Omental fat pad (tissue), 4 donors: ENCODE measurements around the gene OR10H5. TPM values are rescaled to one million over a fixed set of nuclear protein-coding genes. Genes with fewer than 3 reads are reported as not detected.
"Not testable (repeated sequence)": the region's sequence is repeated elsewhere in the genome, so short reads cannot be mapped to it uniquely, and the experiment has no call there.

Source experiments
- ATAC-seq: fragments of 150-250 bp; one replicate; pipeline ENCODE4 v1.9.1; 2016; ENCODE audit warnings: mild to moderate bottlenecking, moderate library complexity; ENCODE audit not compliant: low FRiP score
- DNase-seq: peaks from one replicate; pipeline ENCODE4 v3.0.0-alpha.2; 2019; ENCODE audit warnings: low spot score
- CTCF ChIP-seq, 3 donors: fragments of 450-650 bp; IDR thresholded peaks; one replicate each; pipeline ENCODE4 v1.5.1; 2016 to 2017; ENCODE audit warnings: antibody characterized with exemption in 3 of 3, mild to moderate bottlenecking in 3 of 3, moderate library complexity in 2 of 3
- total RNA-seq, 4 donors: library from RNA; depleted of rRNA; stranded (reverse); fragments of >200 nt; gene quantifications; one replicate each; pipeline ENCODE4 v1.1.0, GENCODE V29; 2016

The OR10H5 gene
- total RNA-seq, 4 donors from 2014 or later = not detected

- ATAC-seq (no peak), DNase-seq (no peak)
- no peak for TF ChIP-seq CTCF (IDR thresholded peaks at IDR 0.05)
Measured at GRCh38 chr19:15812060-15812722, 24.7 kb downstream of the OR10H5 start.

- no peak for DNase-seq
- no peak for ATAC-seq
- TF ChIP-seq CTCF (IDR thresholded peaks at IDR 0.05) = no peak
Measured at GRCh38 chr19:15813916-15814315, 26.5 kb downstream of the OR10H5 start.

GRCh38 chr19:15815306-15815705 is 27.8 kb downstream of the OR10H5 start, which contains the start of gene OR10H1:
Gene OR10H1 (minus strand): TSS chr19:15815664. CDS start chr19:15808037, 7,627 bp downstream.
- DNase-seq = no peak
- no peak for ATAC-seq
- TF ChIP-seq CTCF (IDR thresholded peaks at IDR 0.05) = no peak

GRCh38 chr19:15820646-15821045 is 33.2 kb downstream of the OR10H5 start:
- ATAC-seq (no peak), DNase-seq (no peak)
- no peak for TF ChIP-seq CTCF (IDR thresholded peaks at IDR 0.05)

- no peak for ATAC-seq
- TF ChIP-seq CTCF (IDR thresholded peaks at IDR 0.05) = no peak
- no peak for DNase-seq
Measured at GRCh38 chr19:15825753-15826152, 38.3 kb downstream of the OR10H5 start.

- no peak for ATAC-seq
- DNase-seq = no peak
- no peak for TF ChIP-seq CTCF (IDR thresholded peaks at IDR 0.05)
Measured at GRCh38 chr19:15828121-15828610, 40.7 kb downstream of the OR10H5 start.

GRCh38 chr19:15828611-15829305 is 41.3 kb downstream of the OR10H5 start:
- ATAC-seq, DNase-seq: not testable (repeated sequence)
